GM12878 (cell line): Measurements from ENCODE around the gene TXNRD1. TPM values are rescaled to one million over a fixed set of nuclear protein-coding genes. Genes with fewer than 3 reads are reported as not detected.

Source experiments
- ATAC-seq: fragments of 200-7000 bp; cut with Tn5 transposase; 3 replicates; pipeline ENCODE4 v1.9.1; 2020; ENCODE audit warnings: mild to moderate bottlenecking, moderate library complexity
- BruUV-seq: library from RNA; stranded (reverse); fragments of 400-500 nt; replicated peaks from 2 replicates; lab custom pipeline; 2021; lab: Mats Ljungman, UMichigan
- CTCF ChIA-PET: fragments of 300-600 bp; sonication (Branson Sonifier 250); formaldehyde crosslinking; extraction: SDS; loops from one replicate; lab custom pipeline; 2021; ENCODE audit warnings: inconsistent platforms; lab: Yijun Ruan, JAX
- POLR2A ChIA-PET: fragments of 350-600 bp; formaldehyde crosslinking; extraction: SDS; loops from one replicate; lab custom pipeline; 2021; ENCODE audit warnings: inconsistent platforms; lab: Charles Lee
- RAD21 ChIA-PET: fragments of 300-600 bp; sonication (Branson Sonifier 250); formaldehyde crosslinking; loops from one replicate; lab custom pipeline; 2023; ENCODE audit warnings: antibody characterized with exemption; ENCODE audit not compliant: unreplicated experiment; lab: Charles Lee
- SMC1A ChIA-PET: fragments of 300-600 bp; sonication (Branson Sonifier 250); formaldehyde crosslinking; loops from one replicate; lab custom pipeline; 2023; ENCODE audit not compliant: unreplicated experiment, uncharacterized antibody; lab: Charles Lee
- DNase-seq: peaks from one replicate; pipeline ENCODE4 v3.0.0-alpha.2; 2011; ENCODE audit warnings: low read depth, low spot score
- FAIRE-seq: peaks from 3 replicates; lab custom pipeline; 2011; peaks lifted over from hg19 to GRCh38; lab: Jason Lieb, UNC
- H2AFZ ChIP-seq: 2 replicates; pipeline ENCODE4 v1.6.0; 2011; ENCODE audit warnings: low read depth, low read length, control low read depth; ENCODE audit not compliant: control insufficient read depth
- H3K27ac ChIP-seq: 2 replicates; pipeline ENCODE4 v1.5.1; 2011; ENCODE audit warnings: control low read depth; ENCODE audit not compliant: control insufficient read depth, insufficient read depth
- H3K27me3 ChIP-seq, 2 experiments: replicated peaks in 1 of 2; 2 replicates each; pipeline versions ENCODE4 v1.6.0 to v1.6.1; 2011; ENCODE audit warnings: low read length in 1 of 2; ENCODE audit not compliant: control insufficient read depth in 2 of 2, insufficient read depth in 2 of 2
- H3K36me3 ChIP-seq, 2 experiments: 2 replicates each; pipeline ENCODE4 v1.5.1; 2011; ENCODE audit warnings: low read length in 1 of 2; ENCODE audit not compliant: control insufficient read depth in 2 of 2, insufficient read depth in 2 of 2
- H3K4me1 ChIP-seq: 2 replicates; pipeline ENCODE4 v1.6.1; 2011; ENCODE audit warnings: mild to moderate bottlenecking, low read length, moderate library complexity, mixed read lengths; ENCODE audit not compliant: control insufficient read depth, insufficient read depth
- H3K4me2 ChIP-seq: 2 replicates; pipeline ENCODE4 v1.6.0; 2011; ENCODE audit warnings: control low read depth; ENCODE audit not compliant: control insufficient read depth, insufficient read depth
- H3K4me3 ChIP-seq: fragments of 200-600 bp; sonication (generic); 2 replicates; pipeline ENCODE4 v1.5.1; 2016
- H3K79me2 ChIP-seq: 2 replicates; pipeline ENCODE4 v1.6.0; 2011; ENCODE audit warnings: low read length; ENCODE audit not compliant: control insufficient read depth, insufficient read depth
- H3K9ac ChIP-seq: 2 replicates; pipeline ENCODE4 v1.8.0; 2011; ENCODE audit warnings: low read length, control low read depth, mixed read lengths; ENCODE audit not compliant: control insufficient read depth, insufficient read depth
- H3K9me3 ChIP-seq: replicated peaks from 3 replicates; pipeline ENCODE4 v1.5.1; 2011; ENCODE audit warnings: mild to moderate bottlenecking, low read length; ENCODE audit not compliant: control insufficient read depth, insufficient read depth
- H4K20me1 ChIP-seq: 2 replicates; pipeline ENCODE4 v1.6.0; 2011; ENCODE audit not compliant: control insufficient read depth, insufficient read depth
- CHD2 ChIP-seq: IDR thresholded peaks from 2 replicates; pipeline ENCODE4 v1.6.1; 2011; ENCODE audit warnings: low read depth, low read length, improper control_type of control experiment, borderline replicate concordance
- CHD4 ChIP-seq: fragments of 200-600 bp; sonication (generic); IDR thresholded peaks from 2 replicates; pipeline ENCODE4 v1.6.1; 2016; ENCODE audit warnings: mild to moderate bottlenecking
- NBN ChIP-seq: fragments of 450-650 bp; IDR thresholded peaks from 2 replicates; pipeline ENCODE4 v1.6.1; 2016
- NFYB ChIP-seq: IDR thresholded peaks from 2 replicates; pipeline ENCODE4 v1.6.1; 2011; ENCODE audit warnings: low read depth, mild to moderate bottlenecking, low read length, improper control_type of control experiment, moderate library complexity; ENCODE audit not compliant: insufficient read depth
- POU2F2 ChIP-seq: IDR thresholded peaks from 3 replicates; pipeline ENCODE4 v1.6.1; 2011; ENCODE audit warnings: low read depth, mild to moderate bottlenecking, low read length, borderline replicate concordance
- WGBS: methylation state at CpG from one replicate; pipeline ENCODE4 v1.1.6; 2016; ENCODE audit warnings: low lambda C conversion rate; ENCODE audit not compliant: insufficient replicate concordance, insufficient coverage; ENCODE audit errors: missing lambda C conversion rate; 5-methylcytosine and 5-hydroxymethylcytosine counted together
- in situ Hi-C: fragments of 300-500 bp; cut with MboI; formaldehyde crosslinking; loops from 9 replicates; pipeline ENCODE4 v1.14.3; 2018; ENCODE audit warnings: mixed read lengths
- intact Hi-C: fragments of 100-400 bp; cut with micrococcal nuclease; formaldehyde crosslinking; loops from one replicate; pipeline ENCODE4 v1.14.2; 2022; ENCODE audit not compliant: unreplicated experiment
- polyA plus RNA-seq, 11 experiments: library from polyadenylated mRNA; depleted of rRNA in 4 of 11; unstranded in 6 of 11; stranded (reverse) in 5 of 11; fragments of >200 nt; fragmentation: Nextera tagmentation in 4 of 11; fragmentation: Illumina TruSeq in 1 of 11; extraction: Ambion mirVana in 4 of 11; extraction: Trizol in 1 of 11; gene quantifications; 1 replicate in 1 of 11; 2 replicates in 10 of 11; pipeline versions ENCODE4 v1.2.1 to v1.2.3, GENCODE V29; 2011 to 2016; ENCODE audit warnings: inconsistent platforms in 2 of 11, missing spikeins in 2 of 11, low read depth in 1 of 11
- total RNA-seq, 4 experiments: library from RNA; depleted of rRNA in 3 of 4; stranded (reverse); fragments of >200 nt in 3 of 4; fragmentation: Illumina TruSeq in 1 of 4; extraction: Trizol in 1 of 4; gene quantifications; 2 replicates each; pipeline versions ENCODE4 v1.2.1 to v1.2.3, GENCODE V29; 2013 to 2021
- TF ChIP-seq, protein P1 (sequence below): fragments of 150-350 bp; IDR thresholded peaks from 2 replicates; pipeline ENCODE4 v1.6.1; 2016; ENCODE audit warnings: low read depth, low read length

Gene TXNRD1
- total and polyA plus RNA-seq, 10 of the 15 experiments (the other 5 are each of a cell fraction or from before 2014, with no cell fraction given) = 52.6 to 84.6 (median 67.8) TPM

DNA sequence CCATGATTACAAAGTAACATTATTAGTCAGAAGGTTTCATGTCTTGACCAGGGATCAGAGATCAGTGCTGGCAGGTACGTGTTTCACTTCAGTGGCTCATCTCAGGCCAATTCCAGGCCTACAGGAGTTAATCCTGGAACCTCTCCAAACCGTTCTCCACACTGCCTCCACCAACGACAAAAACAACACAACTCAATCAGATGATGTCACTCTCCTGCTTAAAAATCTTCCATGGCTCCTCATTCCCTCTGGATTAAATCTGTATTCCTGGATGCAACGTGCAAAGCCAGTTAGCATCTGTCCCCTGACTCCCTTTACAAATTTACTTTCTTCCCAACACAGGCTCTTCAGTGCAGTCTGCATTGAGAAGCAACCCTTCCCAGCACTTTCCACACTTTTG is 34.3 kb upstream of the TXNRD1 start:
- Histone ChIP-seq H3K4me3 (no peak overlapping the region), H3K4me1 (no peaks in the 10 kb centered on the region; the same call in 1 of the 2 replicates), H3K9ac (no peak overlapping the region), H3K9me3 (peaks cover 2% of the 10 kb centered on the region; the same call in 1 of the 3 replicates), H3K36me3 (no peaks in the 10 kb centered on the region), H3K27ac (no peak overlapping the region), H3K4me2 (no peak overlapping the region), H2AFZ (no peak overlapping the region), H3K79me2 (no peaks in the 10 kb centered on the region), H3K27me3 (no peaks in the 10 kb centered on the region; a peak in 1 of 4 replicates), H4K20me1 (no peaks in the 10 kb centered on the region)
- CTCF ChIA-PET = no interaction called here
- RAD21 ChIA-PET = no interaction called here
- POLR2A ChIA-PET = no interaction called here
- SMC1A ChIA-PET = no interaction called here
- DNase-seq = no peak
- BruUV-seq = no TSS peak
- TF ChIP-seq POU2F2 (no peak), NBN (no peak)
- intact Hi-C loops (no loop called here), in situ Hi-C loops (no loop called here)
- no peak for ATAC-seq
- FAIRE-seq = no peak
- 37% methylated on average over 4 of the region's 4 CpGs for WGBS

DNA sequence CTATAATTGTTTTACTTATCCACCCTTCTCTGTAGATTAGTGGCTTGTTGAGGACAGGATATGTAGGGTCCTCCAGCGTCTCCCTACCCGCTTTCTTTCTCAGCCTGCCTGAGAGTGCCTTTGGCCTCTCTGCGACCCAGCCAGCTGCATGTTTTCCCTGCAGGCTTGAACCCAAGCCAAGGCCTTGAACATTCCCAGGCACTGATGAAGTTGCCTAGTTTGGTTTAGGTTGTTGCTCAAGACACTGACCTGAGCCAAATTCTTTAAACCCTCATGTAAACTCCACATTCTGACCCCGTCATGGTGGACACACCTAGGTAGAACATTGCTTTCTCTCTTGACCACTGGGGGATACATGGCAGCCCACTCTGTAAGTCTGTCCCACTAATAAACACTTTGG is 33.4 kb upstream of the TXNRD1 start:
- Histone ChIP-seq H3K4me1 (no peaks in the 10 kb centered on the region; the same call in 1 of the 2 replicates), H3K36me3 (no peaks in the 10 kb centered on the region), H3K4me2 (no peak overlapping the region), H4K20me1 (no peaks in the 10 kb centered on the region), H3K9ac (no peak overlapping the region)
- no TSS peak for BruUV-seq
- ChIA-PET POLR2A (no interaction called here), CTCF (no interaction called here), RAD21 (no interaction called here)
- TF ChIP-seq NFYB (no peak), CHD4 (no peak), CHD2 (no peak), POU2F2 (no peak)
- TF ChIP-seq, protein P1, sequence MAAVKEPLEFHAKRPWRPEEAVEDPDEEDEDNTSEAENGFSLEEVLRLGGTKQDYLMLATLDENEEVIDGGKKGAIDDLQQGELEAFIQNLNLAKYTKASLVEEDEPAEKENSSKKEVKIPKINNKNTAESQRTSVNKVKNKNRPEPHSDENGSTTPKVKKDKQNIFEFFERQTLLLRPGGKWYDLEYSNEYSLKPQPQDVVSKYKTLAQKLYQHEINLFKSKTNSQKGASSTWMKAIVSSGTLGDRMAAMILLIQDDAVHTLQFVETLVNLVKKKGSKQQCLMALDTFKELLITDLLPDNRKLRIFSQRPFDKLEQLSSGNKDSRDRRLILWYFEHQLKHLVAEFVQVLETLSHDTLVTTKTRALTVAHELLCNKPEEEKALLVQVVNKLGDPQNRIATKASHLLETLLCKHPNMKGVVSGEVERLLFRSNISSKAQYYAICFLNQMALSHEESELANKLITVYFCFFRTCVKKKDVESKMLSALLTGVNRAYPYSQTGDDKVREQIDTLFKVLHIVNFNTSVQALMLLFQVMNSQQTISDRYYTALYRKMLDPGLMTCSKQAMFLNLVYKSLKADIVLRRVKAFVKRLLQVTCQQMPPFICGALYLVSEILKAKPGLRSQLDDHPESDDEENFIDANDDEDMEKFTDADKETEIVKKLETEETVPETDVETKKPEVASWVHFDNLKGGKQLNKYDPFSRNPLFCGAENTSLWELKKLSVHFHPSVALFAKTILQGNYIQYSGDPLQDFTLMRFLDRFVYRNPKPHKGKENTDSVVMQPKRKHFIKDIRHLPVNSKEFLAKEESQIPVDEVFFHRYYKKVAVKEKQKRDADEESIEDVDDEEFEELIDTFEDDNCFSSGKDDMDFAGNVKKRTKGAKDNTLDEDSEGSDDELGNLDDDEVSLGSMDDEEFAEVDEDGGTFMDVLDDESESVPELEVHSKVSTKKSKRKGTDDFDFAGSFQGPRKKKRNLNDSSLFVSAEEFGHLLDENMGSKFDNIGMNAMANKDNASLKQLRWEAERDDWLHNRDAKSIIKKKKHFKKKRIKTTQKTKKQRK = no peak
- TF ChIP-seq, all 136 proteins: peak for 0
- H3K79me2 ChIP-seq = no peaks in the 10 kb centered on the region
- WGBS = 89% methylated on average over 4 of the region's 4 CpGs
- DNase-seq (no peak), ATAC-seq (no peak), FAIRE-seq (no peak)
- no peak overlapping the region for H2AFZ ChIP-seq
- H3K27me3 ChIP-seq = no peaks in the 10 kb centered on the region; a peak in 1 of 4 replicates
- SMC1A ChIA-PET = no interaction called here
- in situ Hi-C loops (no loop called here), intact Hi-C loops (no loop called here)
- no peak overlapping the region for H3K27ac ChIP-seq
- H3K4me3 ChIP-seq = no peak overlapping the region
- peaks cover 2% of the 10 kb centered on the region; the same call in 1 of the 3 replicates for H3K9me3 ChIP-seq
